ENCODE measurements around the gene EAF1. TPM values are rescaled to one million over a fixed set of nuclear protein-coding genes. Genes with fewer than 3 reads are reported as not detected.

The EAF1 gene
- total RNA-seq, 1 donor from 2014 or later: 23.9 TPM

DNA sequence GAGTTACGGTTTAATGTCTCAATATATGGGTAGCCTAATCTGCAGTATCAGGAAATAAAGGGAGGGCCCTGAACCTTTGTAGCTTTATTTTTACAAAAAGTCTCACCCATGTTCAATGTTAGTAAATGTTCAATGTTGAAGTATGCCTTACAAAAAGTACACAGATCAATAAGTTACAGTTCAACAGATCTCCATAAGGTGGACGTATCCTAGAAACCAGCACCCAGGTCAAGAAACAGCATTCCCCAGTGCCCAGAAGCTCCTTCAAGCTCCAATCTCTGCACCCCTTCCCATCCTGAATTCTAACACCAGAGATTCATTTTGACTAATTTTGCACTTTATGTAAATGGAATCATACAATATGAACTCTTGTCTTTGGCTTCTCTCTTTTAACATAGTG, 62.8 kb downstream of the EAF1 start:
- Mint-ChIP-seq H3K9me3 (ENCODE audit: unreplicated experiment) (no peaks in the 10 kb centered on the region), H3K4me3 (ENCODE audit: unreplicated experiment) (no peak overlapping the region), H3K4me1 (ENCODE audit: unreplicated experiment) (no peaks in the 10 kb centered on the region), H3K27ac (ENCODE audit: unreplicated experiment) (no peak overlapping the region), H3K27me3 (ENCODE audit: unreplicated experiment) (peaks cover 4% of the 10 kb centered on the region), H3K36me3 (ENCODE audit: low read depth, unreplicated experiment) (peaks cover 9% of the 10 kb centered on the region)
- DNase-seq (ENCODE audit: low spot score): no peak
- TF ChIP-seq, protein P1, sequence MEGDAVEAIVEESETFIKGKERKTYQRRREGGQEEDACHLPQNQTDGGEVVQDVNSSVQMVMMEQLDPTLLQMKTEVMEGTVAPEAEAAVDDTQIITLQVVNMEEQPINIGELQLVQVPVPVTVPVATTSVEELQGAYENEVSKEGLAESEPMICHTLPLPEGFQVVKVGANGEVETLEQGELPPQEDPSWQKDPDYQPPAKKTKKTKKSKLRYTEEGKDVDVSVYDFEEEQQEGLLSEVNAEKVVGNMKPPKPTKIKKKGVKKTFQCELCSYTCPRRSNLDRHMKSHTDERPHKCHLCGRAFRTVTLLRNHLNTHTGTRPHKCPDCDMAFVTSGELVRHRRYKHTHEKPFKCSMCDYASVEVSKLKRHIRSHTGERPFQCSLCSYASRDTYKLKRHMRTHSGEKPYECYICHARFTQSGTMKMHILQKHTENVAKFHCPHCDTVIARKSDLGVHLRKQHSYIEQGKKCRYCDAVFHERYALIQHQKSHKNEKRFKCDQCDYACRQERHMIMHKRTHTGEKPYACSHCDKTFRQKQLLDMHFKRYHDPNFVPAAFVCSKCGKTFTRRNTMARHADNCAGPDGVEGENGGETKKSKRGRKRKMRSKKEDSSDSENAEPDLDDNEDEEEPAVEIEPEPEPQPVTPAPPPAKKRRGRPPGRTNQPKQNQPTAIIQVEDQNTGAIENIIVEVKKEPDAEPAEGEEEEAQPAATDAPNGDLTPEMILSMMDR (IDR thresholded peaks at IDR 0.05; ENCODE audit: unreplicated experiment): no peak

- TF ChIP-seq, protein P1 (IDR thresholded peaks at IDR 0.05; ENCODE audit: unreplicated experiment): no peak
- peaks cover 9% of the 10 kb centered on the region for H3K36me3 Mint-ChIP-seq (ENCODE audit: low read depth, unreplicated experiment)
- H3K4me3 Mint-ChIP-seq (ENCODE audit: unreplicated experiment): no peak overlapping the region
- no peaks in the 10 kb centered on the region for H3K9me3 Mint-ChIP-seq (ENCODE audit: unreplicated experiment)
- DNase-seq (ENCODE audit: low spot score): no peak
- peaks cover 4% of the 10 kb centered on the region for H3K27me3 Mint-ChIP-seq (ENCODE audit: unreplicated experiment)
- peaks cover 3% of the 10 kb centered on the region for H3K4me1 Mint-ChIP-seq (ENCODE audit: unreplicated experiment)
- H3K27ac Mint-ChIP-seq (ENCODE audit: unreplicated experiment): no peak overlapping the region
Measured at GRCh38 chr3:15491143-15491542, 63.7 kb downstream of the EAF1 start.

Other genes with a start within 250 kb of the EAF1 start
- 25.9 TPM for gene CAPN7, start 221.4 kb upstream of the EAF1 start, total RNA-seq (ENCODE audit: unreplicated experiment)
- gene SH3BP5, start 95.0 kb upstream of the EAF1 start, total RNA-seq (ENCODE audit: unreplicated experiment): 41.1 TPM
- gene METTL6, start 54 bp upstream of the EAF1 start, total RNA-seq (ENCODE audit: unreplicated experiment): 16.0 TPM
- 2.1 TPM for gene COLQ, start 94.1 kb downstream of the EAF1 start, total RNA-seq (ENCODE audit: unreplicated experiment)
- gene HACL1, start 174.0 kb downstream of the EAF1 start, total RNA-seq (ENCODE audit: unreplicated experiment): 17.5 TPM
- 13.1 TPM for gene BTD, start 174.1 kb downstream of the EAF1 start, total RNA-seq (ENCODE audit: unreplicated experiment)